HEK293T (cell line): ENCODE results near the gene PKIB.
"Not testable (repeated sequence)": the region's sequence is repeated elsewhere in the genome, so short reads cannot be mapped to it uniquely, and the experiment has no call there.

Experiments
- CTCF ChIA-PET: fragments of 350-600 bp; formaldehyde crosslinking; extraction: SDS; loops from one replicate; lab custom pipeline; 2021; ENCODE audit warnings: antibody characterized with exemption, inconsistent platforms; lab: Yijun Ruan, JAX
- POLR2A ChIA-PET: fragments of 350-600 bp; formaldehyde crosslinking; extraction: SDS; loops from one replicate; lab custom pipeline; 2020; ENCODE audit warnings: antibody characterized with exemption, inconsistent platforms; lab: Yijun Ruan, JAX
- DNase-seq: peaks from one replicate; pipeline ENCODE4 v3.0.0; 2012; ENCODE audit warnings: mixed read lengths; ENCODE audit errors: extremely low spot score
- ARNT ChIP-seq: fragments of 450-650 bp; IDR thresholded peaks from 2 replicates; pipeline ENCODE4 v1.6.1; 2017; ENCODE audit warnings: mild to moderate bottlenecking
- BHLHE40 ChIP-seq: fragments of 450-650 bp; IDR thresholded peaks from 2 replicates; pipeline ENCODE4 v1.6.1; 2016; ENCODE audit warnings: mild to moderate bottlenecking, moderate library complexity, borderline replicate concordance
- CTBP1 ChIP-seq: fragments of 450-650 bp; IDR thresholded peaks from 2 replicates; pipeline ENCODE4 v1.6.1; 2016; ENCODE audit warnings: borderline replicate concordance
- ELF4 ChIP-seq: fragments of 450-650 bp; IDR thresholded peaks from 2 replicates; pipeline ENCODE4 v1.6.1; 2017; ENCODE audit warnings: antibody characterized with exemption
- FOXA1 ChIP-seq: fragments of 450-650 bp; IDR thresholded peaks from 2 replicates; pipeline ENCODE4 v1.6.1; 2016; ENCODE audit warnings: mild to moderate bottlenecking
- FOXK2 ChIP-seq: fragments of 450-650 bp; IDR thresholded peaks from 2 replicates; pipeline ENCODE4 v1.6.1; 2016; ENCODE audit warnings: mild to moderate bottlenecking
- FOXM1 ChIP-seq: fragments of 450-650 bp; IDR thresholded peaks from 2 replicates; pipeline ENCODE4 v1.6.1; 2017; ENCODE audit warnings: mild to moderate bottlenecking, borderline replicate concordance
- HDGF ChIP-seq: fragments of 450-650 bp; IDR thresholded peaks from 2 replicates; pipeline ENCODE4 v1.6.1; 2017; ENCODE audit warnings: antibody characterized with exemption, borderline replicate concordance
- L3MBTL2 ChIP-seq: fragments of 450-650 bp; conservative IDR thresholded peaks from 2 replicates; pipeline ENCODE4 v1.6.1; 2016; ENCODE audit warnings: mild to moderate bottlenecking
- LEF1 ChIP-seq: fragments of 450-650 bp; IDR thresholded peaks from 2 replicates; pipeline ENCODE4 v1.6.1; 2017; ENCODE audit warnings: mild to moderate bottlenecking, borderline replicate concordance
- NFRKB ChIP-seq: fragments of 450-650 bp; IDR thresholded peaks from 2 replicates; pipeline ENCODE4 v1.6.1; 2016; ENCODE audit warnings: mild to moderate bottlenecking, moderate library complexity
- PKNOX1 ChIP-seq: fragments of 450-650 bp; IDR thresholded peaks from 2 replicates; pipeline ENCODE4 v1.6.1; 2016
- SP1 ChIP-seq: fragments of 450-650 bp; IDR thresholded peaks from 2 replicates; pipeline ENCODE4 v1.6.1; 2017
- SUZ12 ChIP-seq: fragments of 450-650 bp; IDR thresholded peaks from 2 replicates; pipeline ENCODE4 v1.6.1; 2016; ENCODE audit warnings: mild to moderate bottlenecking
- TARDBP ChIP-seq: fragments of 450-650 bp; IDR thresholded peaks from 2 replicates; pipeline ENCODE4 v1.6.1; 2016
- ZNF384 ChIP-seq: fragments of 450-650 bp; IDR thresholded peaks from 2 replicates; pipeline ENCODE4 v1.6.1; 2016

PKIB gene

GRCh38 chr6:122736163-122736562 lies 126.0 kb downstream of the PKIB start:
- TF ChIP-seq NFRKB = no peak
- TF ChIP-seq CTBP1 = no peak
- no peak for TF ChIP-seq ELF4
- TF ChIP-seq FOXM1 = no peak
- TF ChIP-seq ZNF384 = no peak
- no peak for TF ChIP-seq BHLHE40
- TF ChIP-seq PKNOX1 = peak; percentile 13; the same call in 1 of the 2 replicates
- CTCF ChIA-PET = no interaction called here
- DNase-seq = peak; percentile 24
- POLR2A ChIA-PET = interaction anchor here (0.5 to 1.0 kb wide), 2 partner anchors 133 to 337 kb away, joined by 3 read pairs; partner anchors contain the start of gene HSF2

DNA sequence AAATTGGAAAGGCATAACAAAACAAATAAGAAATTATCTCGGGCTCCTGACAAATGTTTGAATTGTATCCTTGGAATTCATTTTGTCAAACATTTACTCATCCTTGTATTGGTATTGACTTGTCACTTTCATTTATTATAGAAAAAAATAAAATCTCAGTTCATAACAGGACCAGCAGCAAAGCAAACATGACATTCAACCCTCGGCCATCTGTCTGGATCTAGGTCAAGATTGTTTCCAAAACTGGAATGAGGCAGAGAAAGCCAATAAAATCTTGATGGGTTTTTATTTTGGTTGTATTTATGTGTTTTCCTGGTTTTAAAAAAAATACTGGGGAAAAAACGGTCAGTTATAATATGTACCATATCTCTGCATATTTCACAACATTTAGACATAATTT lies 126.4 kb downstream of the PKIB start:
- ChIA-PET POLR2A (interaction anchor here (0.5 kb wide), 1 partner anchor 337 kb away, joined by 3 read pairs; the partner anchor contains the start of gene HSF2), CTCF (interaction anchor here (1.2 kb wide), 1 partner anchor 9 kb away, joined by 5 read pairs; no protein-coding TSS in a partner anchor)
- DNase-seq = no peak
- TF ChIP-seq SUZ12 (no peak), ZNF384 (no peak), NFRKB (no peak), BHLHE40 (no peak), HDGF (no peak), L3MBTL2 (no peak), TARDBP (no peak), PKNOX1 (no peak), FOXA1 (no peak), LEF1 (no peak), FOXM1 (no peak), ELF4 (no peak), CTBP1 (no peak)

DNA sequence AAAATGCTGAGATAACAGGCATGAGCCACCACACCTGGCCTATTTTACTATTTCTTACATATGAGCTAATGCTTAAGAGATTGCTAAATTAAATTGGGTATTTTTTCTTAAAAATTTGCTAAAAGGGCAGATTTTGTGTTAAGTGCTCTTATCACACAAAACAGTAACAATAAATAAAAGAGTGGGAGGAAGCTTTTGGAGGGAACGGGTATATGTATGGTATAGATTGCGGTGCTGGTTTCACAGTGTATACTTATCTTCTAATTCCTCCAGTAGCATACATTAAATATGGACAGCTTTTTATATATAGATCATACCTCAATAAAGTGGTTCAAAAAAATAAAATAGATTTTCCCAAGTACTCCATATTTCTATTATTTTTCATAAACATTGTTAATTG lies 129.9 kb downstream of the PKIB start:
- POLR2A ChIA-PET = interaction anchor here (1.7 kb wide), 1 partner anchor 49 kb away, joined by 7 read pairs; the partner anchor contains the start of gene SMPDL3A
- CTCF ChIA-PET = interaction anchor here (1.6 kb wide), 1 partner anchor 99 kb away, joined by 6 read pairs; no protein-coding TSS in a partner anchor
- no peak for DNase-seq
- TF ChIP-seq BHLHE40 (no peak), FOXK2 (no peak), FOXM1 (no peak), SP1 (no peak), NFRKB (no peak), CTBP1 (no peak), ELF4 (no peak), LEF1 (no peak), ZNF384 (no peak), SUZ12 (no peak), ARNT (no peak), L3MBTL2 (no peak), FOXA1 (no peak), HDGF (no peak), PKNOX1 (no peak), TARDBP (no peak)

- ChIA-PET CTCF (interaction anchor here (1.6 kb wide), 1 partner anchor 98 kb away, joined by 6 read pairs; no protein-coding TSS in a partner anchor), POLR2A (interaction anchor here (1.7 kb wide), 1 partner anchor 48 kb away, joined by 7 read pairs; the partner anchor contains the start of gene SMPDL3A)
- no peak for TF ChIP-seq SP1
- TF ChIP-seq PKNOX1 = no peak
- TF ChIP-seq L3MBTL2 = no peak
- TF ChIP-seq NFRKB = no peak
- TF ChIP-seq FOXM1 = no peak
- TF ChIP-seq FOXK2 = no peak
- no peak for TF ChIP-seq ARNT
- TF ChIP-seq FOXA1 = no peak
- DNase-seq = no peak
These were observed 130.7 kb downstream of the PKIB start for GRCh38 chr6:122740936-122741335.

- POLR2A ChIA-PET = interaction anchor here (0.9 kb wide), 2 partner anchors 45 to 95 kb away, joined by 3 to 5 read pairs; partner anchors contain the start of gene SMPDL3A
- CTCF ChIA-PET = interaction anchor here (0.8 to 2.0 kb wide), 5 partner anchors 36 to 578 kb away, joined by 3 to 28 read pairs (median 3); partner anchors contain the start of genes FABP7 and SMPDL3A
- not testable (repeated sequence) for DNase-seq
These were observed 134.0 kb downstream of the PKIB start for GRCh38 chr6:122744247-122744646.

- DNase-seq, POLR2A ChIA-PET: not testable (repeated sequence)
- CTCF ChIA-PET = interaction anchor here (0.8 to 2.0 kb wide), 6 partner anchors 8 to 253 kb away, joined by 3 to 28 read pairs (median 3); partner anchors contain the start of genes FABP7 and SMPDL3A
These were observed 134.7 kb downstream of the PKIB start for GRCh38 chr6:122744856-122745255.
